ENCODE measurements around the gene ECD. TPM values are rescaled to one million over a fixed set of nuclear protein-coding genes. Genes with fewer than 3 reads are reported as not detected.

The ECD gene
- total and polyA plus RNA-seq, 2 of the 4 experiments (the other 2 are of a cell fraction) = 22.1 to 32.8 TPM

- Histone ChIP-seq H3K56ac (ENCODE audit: extremely low read depth, insufficient read depth, low read length) (peak within 1 kb of the TSS; percentile 96), H3K36me3 (ENCODE audit: control insufficient read depth, insufficient read depth, low read length) (peaks cover 3% of the 10 kb centered on the region; the same call in 1 of the 2 replicates), H3K9ac (ENCODE audit: low read depth, low read length) (peak within 1 kb of the TSS; percentile 93), H3K27ac (ENCODE audit: insufficient read depth, low read length) (peak within 1 kb of the TSS; percentile 68), H2BK5ac (ENCODE audit: low read depth, low read length, poor library complexity, severe bottlenecking) (peak within 1 kb of the TSS; percentile 93), H2BK15ac (ENCODE audit: low read depth, low read length) (no peak within 1 kb of the TSS), H4K91ac (ENCODE audit: insufficient read depth, low read depth, low read length) (peak within 1 kb of the TSS; percentile 80), H3K4me2 (ENCODE audit: low read depth, low read length) (peak within 1 kb of the TSS; percentile 89), H3K14ac (replicated peaks; ENCODE audit: low read depth, low read length) (peak within 1 kb of the TSS; percentile 83), H4K5ac (ENCODE audit: low read depth, low read length) (peak within 1 kb of the TSS; percentile 83), H3K4ac (ENCODE audit: low read depth, low read length) (peak within 1 kb of the TSS; percentile 82), H3K4me1 (ENCODE audit: control insufficient read depth, insufficient read depth, low read length) (peaks cover 5% of the 10 kb centered on the region; the same call in 1 of the 2 replicates), H3K23ac (ENCODE audit: low read depth, low read length) (peak within 1 kb of the TSS; percentile 66), H2BK20ac (ENCODE audit: low read depth, low read length) (no peak within 1 kb of the TSS), H3K4me3 (ENCODE audit: insufficient read depth, low read depth, low read length) (peak within 1 kb of the TSS; percentile 55), H3K9me1 (ENCODE audit: insufficient read depth, low read length) (no peaks in the 10 kb centered on the region), H4K20me1 (ENCODE audit: insufficient read depth, low read length) (no peaks in the 10 kb centered on the region), H2AK5ac (ENCODE audit: low read depth, low read length) (peak within 1 kb of the TSS; percentile 76), H2AK9ac (replicated peaks; ENCODE audit: low read depth, low read length, poor library complexity) (peak within 1 kb of the TSS; percentile 79), H3K18ac (ENCODE audit: low read depth, low read length) (peak within 1 kb of the TSS; percentile 62; the same call in 1 of the 2 replicates), H3K9me3 (ENCODE audit: control insufficient read depth, insufficient read depth, low read length) (no peaks in the 10 kb centered on the region), H3K79me1 (ENCODE audit: low read depth in 1 of 2, low read length in 2 of 2) (peaks cover 0 to 12% of the 10 kb centered on the region in 2 experiments; a peak in 2 of 4 replicates), H3K27me3 (ENCODE audit: control insufficient read depth, insufficient read depth, low read length) (no peaks in the 10 kb centered on the region), H2BK120ac (ENCODE audit: low read depth, low read length) (peak within 1 kb of the TSS; percentile 63), H4K8ac (ENCODE audit: low read depth in 2 of 2, low read length in 2 of 2) (peak within 1 kb of the TSS; percentile 77 to 99), H2AFZ (replicated peaks; ENCODE audit: low read length, poor library complexity) (peak within 1 kb of the TSS; percentile 85)
- in situ Hi-C loops (cut with MboI; ENCODE audit: low sequenced_read_pairs) = no loop called here
- WGBS, 2 experiments (ENCODE audit: extremely low coverage in 2 of 2, insufficient read length in 1 of 2) = 0% methylated on average over 1 of the region's 5 CpGs; no CpG with 5 or more reads in 1 of the 2 experiments
- ChIA-PET CTCF (interaction anchor here (0.6 to 1.0 kb wide), 2 partner anchors 49 to 142 kb away, joined by 3 read pairs; no protein-coding TSS in a partner anchor), POLR2A (ENCODE audit: unreplicated experiment) (interaction anchor here (0.6 to 1.1 kb wide), 3 partner anchors 14 to 16 kb away, joined by 4 to 9 read pairs (median 4); no protein-coding TSS in a partner anchor)
- peak; percentile 73 for DNase-seq
- dilution Hi-C loops (cut with HindIII; ENCODE audit: low sequenced_read_pairs, unreplicated experiment) = no loop called here
- intact Hi-C loops (cut with micrococcal nuclease) = loop anchor here (5.0 kb wide), 1 partner anchor 47 kb away; no protein-coding TSS in a partner anchor
- ATAC-seq (ENCODE audit: low read depth) = peak; percentile 90
- TF ChIP-seq CHD1 (IDR thresholded peaks at IDR 0.05; ENCODE audit: low read depth, low read length) (no peak), MAZ (IDR thresholded peaks at IDR 0.05; ENCODE audit: borderline replicate concordance, low read depth, low read length) (no peak), RCOR1 (IDR thresholded peaks at IDR 0.05; ENCODE audit: insufficient replicate concordance, low read length) (no peak), MAFK (IDR thresholded peaks at IDR 0.05; ENCODE audit: low read depth, low read length) (no peak), FOS (IDR thresholded peaks at IDR 0.05; ENCODE audit: low read depth, low read length) (no peak), NFE2L2 (IDR thresholded peaks at IDR 0.05; ENCODE audit: low read depth, low read length) (no peak), CTCF (conservative IDR thresholded peaks at IDR 0.05; ENCODE audit: low read depth, low read length) (no peak), SMC3 (IDR thresholded peaks at IDR 0.05; ENCODE audit: low read depth, low read length) (no peak), POLR2A (IDR thresholded peaks at IDR 0.05; ENCODE audit: low read depth, low read length) (no peak), CEBPB (IDR thresholded peaks at IDR 0.05; ENCODE audit: low read depth, low read length) (no peak), USF2 (IDR thresholded peaks at IDR 0.05; ENCODE audit: low read depth, low read length) (no peak), MXI1 (IDR thresholded peaks at IDR 0.05; ENCODE audit: borderline replicate concordance, low read depth, low read length) (no peak), BHLHE40 (IDR thresholded peaks at IDR 0.05; ENCODE audit: low read depth, low read length) (no peak), ELK1 (IDR thresholded peaks at IDR 0.05; ENCODE audit: borderline replicate concordance, low read depth, low read length) (no peak), RFX5 (IDR thresholded peaks at IDR 0.05; ENCODE audit: low read depth, low read length) (no peak)
- no TSS peak for BruUV-seq (replicated peaks)
Measured at GRCh38 chr10:73110345-73110849, 57.4 kb downstream of the ECD start, which contains the start of gene NUDT13. Gene NUDT13 (plus strand): TSS chr10:73110455. CDS start chr10:73114366, 3,911 bp downstream.
